ENCODE results near the gene TMEM179B. TPM values are rescaled to one million over a fixed set of nuclear protein-coding genes. Genes with fewer than 3 reads are reported as not detected.
A peak's percentile ranks its signal among the peaks of the same experiment; 100 is the strongest.

Gene TMEM179B
- total and polyA plus RNA-seq, 10 donors = 39.0 to 80.8 (median 51.5) TPM

GRCh38 chr11:62782753-62783152, 4.4 kb upstream of the TMEM179B start:
- Histone ChIP-seq H3K27ac (no peak overlapping the region), H3K4me3 (no peak overlapping the region), H3K4me1 (peaks cover 9 to 19% (median 13%) of the 10 kb centered on the region in 6 donors), H3K9me3 (no peaks in the 10 kb centered on the region), H3K27me3 (replicated peaks in 1 of 7) (no peaks in the 10 kb centered on the region), H3K36me3 (peaks cover 0 to 67% (median 33%) of the 10 kb centered on the region in 6 donors)
- TF ChIP-seq, protein P1, sequence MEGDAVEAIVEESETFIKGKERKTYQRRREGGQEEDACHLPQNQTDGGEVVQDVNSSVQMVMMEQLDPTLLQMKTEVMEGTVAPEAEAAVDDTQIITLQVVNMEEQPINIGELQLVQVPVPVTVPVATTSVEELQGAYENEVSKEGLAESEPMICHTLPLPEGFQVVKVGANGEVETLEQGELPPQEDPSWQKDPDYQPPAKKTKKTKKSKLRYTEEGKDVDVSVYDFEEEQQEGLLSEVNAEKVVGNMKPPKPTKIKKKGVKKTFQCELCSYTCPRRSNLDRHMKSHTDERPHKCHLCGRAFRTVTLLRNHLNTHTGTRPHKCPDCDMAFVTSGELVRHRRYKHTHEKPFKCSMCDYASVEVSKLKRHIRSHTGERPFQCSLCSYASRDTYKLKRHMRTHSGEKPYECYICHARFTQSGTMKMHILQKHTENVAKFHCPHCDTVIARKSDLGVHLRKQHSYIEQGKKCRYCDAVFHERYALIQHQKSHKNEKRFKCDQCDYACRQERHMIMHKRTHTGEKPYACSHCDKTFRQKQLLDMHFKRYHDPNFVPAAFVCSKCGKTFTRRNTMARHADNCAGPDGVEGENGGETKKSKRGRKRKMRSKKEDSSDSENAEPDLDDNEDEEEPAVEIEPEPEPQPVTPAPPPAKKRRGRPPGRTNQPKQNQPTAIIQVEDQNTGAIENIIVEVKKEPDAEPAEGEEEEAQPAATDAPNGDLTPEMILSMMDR (IDR thresholded peaks at IDR 0.05 in 8 of 11, conservative IDR thresholded peaks at IDR 0.05 in 3 of 11) = no peak
- no peak for TF ChIP-seq POLR2AphosphoS5 (IDR thresholded peaks at IDR 0.05)
- no peak for TF ChIP-seq POLR2A (IDR thresholded peaks at IDR 0.05)
- 93 to 99% (median 97%) methylated on average over 7 of the region's 7 CpGs for WGBS, 5 donors
- no peak for DNase-seq
- intact Hi-C loops (cut with DNase I; ENCODE audit: low total_unique reads) = no loop called here

- no peak for TF ChIP-seq POLR2A (IDR thresholded peaks at IDR 0.05)
- TF ChIP-seq POLR2AphosphoS5 (IDR thresholded peaks at IDR 0.05) = peak in 1 of 3 donors; percentile 65
- TF ChIP-seq, protein P1 (IDR thresholded peaks at IDR 0.05 in 8 of 11, conservative IDR thresholded peaks at IDR 0.05 in 3 of 11) = peak; percentile 93 to 99 (median 97)
- WGBS, 5 donors = 1 to 2% (median 2%) methylated on average over 27 to 51 of the region's 51 CpGs
- Histone ChIP-seq H3K9me3 (no peaks in the 10 kb centered on the region), H3K36me3 (peaks cover 0 to 56% (median 31%) of the 10 kb centered on the region in 6 donors), H3K4me3 (peak overlapping the region; percentile 85 to 99 (median 98)), H3K27ac (peak overlapping the region; percentile 95 to 100 (median 98)), H3K27me3 (replicated peaks in 1 of 7) (no peaks in the 10 kb centered on the region), H3K4me1 (peaks cover 31 to 52% (median 50%) of the 10 kb centered on the region in 6 donors)
- intact Hi-C loops (cut with DNase I; ENCODE audit: low total_unique reads) = loop anchor here (5.0 kb wide), 1 partner anchor 71 kb away; no protein-coding TSS in a partner anchor
- peak; percentile 97 for DNase-seq
Measured at GRCh38 chr11:62786318-62787004, 741 bp upstream of the TMEM179B start.

DNA sequence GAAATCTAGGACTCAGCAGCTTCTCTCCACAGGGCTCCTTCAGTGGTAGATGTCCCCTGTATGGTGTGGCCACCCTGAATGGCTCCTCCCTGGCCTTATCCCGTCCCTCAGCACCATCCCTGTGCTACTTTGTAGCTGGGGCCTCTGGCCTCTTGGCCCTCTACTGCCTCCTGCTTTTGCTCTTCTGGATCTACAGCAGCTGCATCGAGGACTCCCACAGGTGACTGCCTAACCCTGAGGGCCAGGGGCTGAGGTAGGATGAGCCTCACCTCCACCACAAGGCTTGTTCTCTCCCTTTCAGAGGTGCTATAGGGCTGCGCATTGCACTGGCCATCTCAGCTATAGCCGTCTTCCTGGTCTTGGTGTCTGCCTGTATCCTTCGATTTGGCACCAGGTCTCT, 1.8 kb downstream of the TMEM179B start:
- no peaks in the 10 kb centered on the region for H3K9me3 ChIP-seq
- peaks cover 40 to 72% (median 67%) of the 10 kb centered on the region in 6 donors for H3K4me1 ChIP-seq
- no peak for DNase-seq
- H3K27me3 ChIP-seq (replicated peaks in 1 of 7) = no peaks in the 10 kb centered on the region
- 75 to 91% (median 78%) methylated on average over 4 to 5 of the region's 5 CpGs for WGBS, 5 donors
- intact Hi-C loops (cut with DNase I; ENCODE audit: low total_unique reads) = loop anchor here (5.0 kb wide), 1 partner anchor 68 kb away; no protein-coding TSS in a partner anchor
- H3K27ac ChIP-seq = peak overlapping the region in 3 of 8 donors; percentile 90 to 100 (median 97)
- peak overlapping the region in 1 of 8 donors; percentile 98 for H3K4me3 ChIP-seq
- TF ChIP-seq, protein P1 (IDR thresholded peaks at IDR 0.05 in 8 of 11, conservative IDR thresholded peaks at IDR 0.05 in 3 of 11) = no peak
- peaks cover 0 to 54% (median 38%) of the 10 kb centered on the region in 6 donors for H3K36me3 ChIP-seq

DNA sequence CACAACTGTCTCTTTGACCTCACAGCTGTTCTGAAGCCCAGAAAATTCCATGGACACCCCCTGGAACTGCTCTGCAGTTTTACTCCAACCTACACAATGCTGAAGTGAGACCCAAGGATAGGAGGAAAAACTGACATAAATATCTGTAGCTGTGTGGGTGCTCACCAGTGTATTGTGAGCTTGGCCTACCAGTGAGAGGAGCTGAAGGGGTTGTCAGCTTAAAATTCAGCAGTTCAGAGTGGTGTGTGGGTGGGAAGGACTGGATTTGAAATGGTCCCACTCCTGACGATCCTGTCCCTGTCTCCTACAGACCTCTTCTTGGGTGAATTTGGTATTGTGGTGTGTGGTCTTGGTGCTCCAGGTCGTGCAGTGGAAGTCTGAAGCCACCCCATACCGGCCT, 2.4 kb downstream of the TMEM179B start:
- peaks cover 0 to 60% (median 44%) of the 10 kb centered on the region in 6 donors for H3K36me3 ChIP-seq
- DNase-seq = no peak
- H3K27me3 ChIP-seq (replicated peaks in 1 of 7) = no peaks in the 10 kb centered on the region
- 59 to 79% (median 64%) methylated on average over 3 of the region's 3 CpGs for WGBS, 5 donors
- H3K4me1 ChIP-seq = peaks cover 40 to 72% (median 67%) of the 10 kb centered on the region in 6 donors
- TF ChIP-seq POLR2AphosphoS5 (IDR thresholded peaks at IDR 0.05) = no peak
- H3K27ac ChIP-seq = peak overlapping the region in 3 of 8 donors; percentile 90 to 100 (median 93)
- H3K9me3 ChIP-seq = no peaks in the 10 kb centered on the region
- no peak overlapping the region for H3K4me3 ChIP-seq
- intact Hi-C loops (cut with DNase I; ENCODE audit: low total_unique reads) = loop anchor here (5.0 kb wide), 1 partner anchor 68 kb away; no protein-coding TSS in a partner anchor
